ENCODE results near the gene RAP1GDS1.

Gene RAP1GDS1

GRCh38 chr4:98482847-98483806, 221.9 kb downstream of the RAP1GDS1 start:
- peak; percentile 18 to 22 for DNase-seq (ENCODE audit: low read depth in 2 of 2)

DNA sequence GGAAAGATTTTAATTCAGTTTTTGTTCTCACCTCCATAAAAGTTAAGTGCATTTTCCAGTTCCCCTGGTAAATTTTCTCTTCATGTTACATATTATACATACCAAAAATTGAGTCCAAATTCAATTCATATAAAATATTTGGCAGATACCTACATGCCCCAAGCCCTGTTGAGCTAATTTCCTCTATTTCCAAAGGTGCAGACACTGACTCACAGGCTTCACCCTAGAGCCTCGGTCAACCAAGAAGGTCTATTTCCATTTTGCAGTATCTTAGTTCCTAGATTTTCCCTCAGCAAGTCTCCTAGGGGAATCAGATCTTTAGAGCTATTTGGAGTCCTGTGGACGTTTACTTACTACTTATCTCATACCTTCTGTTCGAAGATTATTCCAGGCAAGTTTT, 222.8 kb downstream of the RAP1GDS1 start:
- no peak for DNase-seq (ENCODE audit: low read depth in 2 of 2)

GRCh38 chr4:98485816-98486345, 224.7 kb downstream of the RAP1GDS1 start:
- peak in 1 of 2 donors; percentile 18 for DNase-seq (ENCODE audit: low read depth in 2 of 2)

- DNase-seq (ENCODE audit: low read depth in 2 of 2): no peak
Observed at GRCh38 chr4:98490251-98490650, 229.1 kb downstream of the RAP1GDS1 start.

- no peak for DNase-seq (ENCODE audit: low read depth in 2 of 2)
Observed at GRCh38 chr4:98491899-98492559, 230.8 kb downstream of the RAP1GDS1 start.

DNA sequence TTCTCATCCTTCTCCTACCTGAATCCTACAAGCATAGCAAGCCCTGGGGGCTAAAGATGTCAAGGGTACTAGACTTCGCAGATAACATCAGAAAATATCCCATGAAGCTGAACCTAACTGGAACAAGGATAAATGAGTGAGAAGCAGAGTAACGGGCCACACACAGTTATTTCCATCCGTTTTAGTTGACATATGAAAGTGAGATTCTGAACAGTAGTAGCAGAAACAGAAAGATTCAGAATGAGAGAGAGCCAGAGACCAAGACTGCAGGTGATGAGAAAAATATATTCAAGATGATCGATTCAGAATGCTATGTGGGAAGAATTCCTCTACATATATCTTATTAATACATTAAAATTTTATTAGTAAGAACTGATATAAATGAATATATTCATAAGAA, 232.1 kb downstream of the RAP1GDS1 start:
- DNase-seq (ENCODE audit: low read depth in 2 of 2): no peak
